Measurements from ENCODE around the gene CAPN9.

The CAPN9 gene

DNA sequence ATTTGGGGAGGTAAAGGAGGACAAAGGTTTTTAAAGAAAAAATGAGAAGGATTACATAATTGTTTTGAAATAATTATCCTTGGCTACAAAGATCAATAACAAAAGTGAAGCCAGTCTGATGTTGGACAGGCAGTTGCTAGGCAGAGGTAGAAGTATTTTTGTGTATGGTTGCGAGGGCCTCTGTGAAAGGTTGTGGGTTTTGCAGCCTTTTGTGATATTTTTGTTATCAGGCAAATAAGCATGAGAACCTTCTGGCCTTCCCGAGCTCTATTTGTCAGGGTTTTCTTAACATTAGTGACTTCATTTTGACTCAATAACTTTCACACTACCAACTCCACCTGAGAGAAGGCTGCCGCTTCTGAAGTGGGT lies 39.2 kb downstream of the CAPN9 start:
- Histone ChIP-seq H3K4me1 (ENCODE audit: control insufficient read depth, insufficient read depth, low read length) (peaks cover 10% of the 10 kb centered on the region), H3K4me3 (ENCODE audit: insufficient read depth, low read depth, low read length) (no peak overlapping the region), H3K36me3 (ENCODE audit: control insufficient read depth, insufficient read depth, low read length) (no peaks in the 10 kb centered on the region), H3K27ac (ENCODE audit: insufficient read depth, low read depth, low read length, poor library complexity, severe bottlenecking) (peak overlapping the region; percentile 78), H3K27me3 (ENCODE audit: control insufficient read depth, insufficient read depth, low read length, poor library complexity, severe bottlenecking) (no peaks in the 10 kb centered on the region), H3K9me3 (ENCODE audit: control insufficient read depth, low read length) (no peaks in the 10 kb centered on the region)
- 68 to 89% methylated on average over 2 to 3 of the region's 3 CpGs for WGBS, 2 experiments

- Histone ChIP-seq H3K27me3 (ENCODE audit: control insufficient read depth, insufficient read depth, low read length, poor library complexity, severe bottlenecking) (no peaks in the 10 kb centered on the region), H3K9me3 (ENCODE audit: control insufficient read depth, low read length) (no peaks in the 10 kb centered on the region)
- WGBS, 2 experiments: 89 to 91% methylated on average over 7 of the region's 7 CpGs
Measured at GRCh38 chr1:230787471-230787870, 40.3 kb downstream of the CAPN9 start.

GRCh38 chr1:230788561-230789275 lies 41.5 kb downstream of the CAPN9 start:
- 86 to 89% methylated on average over 10 of the region's 10 CpGs for WGBS, 2 experiments
- no peaks in the 10 kb centered on the region for H3K9me3 ChIP-seq (ENCODE audit: control insufficient read depth, low read length)
- H3K27me3 ChIP-seq (ENCODE audit: control insufficient read depth, insufficient read depth, low read length, poor library complexity, severe bottlenecking): no peaks in the 10 kb centered on the region
- peaks cover 10% of the 10 kb centered on the region for H3K4me1 ChIP-seq (ENCODE audit: control insufficient read depth, insufficient read depth, low read length)
- no peak overlapping the region for H3K4me3 ChIP-seq (ENCODE audit: insufficient read depth, low read depth, low read length)
- no peak overlapping the region for H3K27ac ChIP-seq (ENCODE audit: insufficient read depth, low read depth, low read length, poor library complexity, severe bottlenecking)
- no peaks in the 10 kb centered on the region for H3K36me3 ChIP-seq (ENCODE audit: control insufficient read depth, insufficient read depth, low read length)

More at GRCh38 chr1:230787471-230787870, 40.3 kb downstream of the CAPN9 start:
- peaks cover 10% of the 10 kb centered on the region for H3K4me1 ChIP-seq (ENCODE audit: control insufficient read depth, insufficient read depth, low read length)
- H3K4me3 ChIP-seq (ENCODE audit: insufficient read depth, low read depth, low read length): no peak overlapping the region
- H3K27ac ChIP-seq (ENCODE audit: insufficient read depth, low read depth, low read length, poor library complexity, severe bottlenecking): no peak overlapping the region
- no peaks in the 10 kb centered on the region for H3K36me3 ChIP-seq (ENCODE audit: control insufficient read depth, insufficient read depth, low read length)

- H3K36me3 ChIP-seq (ENCODE audit: control insufficient read depth, insufficient read depth, low read length): no peaks in the 10 kb centered on the region
- H3K9me3 ChIP-seq (ENCODE audit: control insufficient read depth, low read length): no peaks in the 10 kb centered on the region
- no peak overlapping the region for H3K27ac ChIP-seq (ENCODE audit: insufficient read depth, low read depth, low read length, poor library complexity, severe bottlenecking)
- 93 to 97% methylated on average over 4 to 5 of the region's 5 CpGs for WGBS, 2 experiments
- H3K27me3 ChIP-seq (ENCODE audit: control insufficient read depth, insufficient read depth, low read length, poor library complexity, severe bottlenecking): no peaks in the 10 kb centered on the region
- peaks cover 10% of the 10 kb centered on the region for H3K4me1 ChIP-seq (ENCODE audit: control insufficient read depth, insufficient read depth, low read length)
- H3K4me3 ChIP-seq (ENCODE audit: insufficient read depth, low read depth, low read length): no peak overlapping the region
Measured at GRCh38 chr1:230790026-230790425, 42.8 kb downstream of the CAPN9 start.

DNA sequence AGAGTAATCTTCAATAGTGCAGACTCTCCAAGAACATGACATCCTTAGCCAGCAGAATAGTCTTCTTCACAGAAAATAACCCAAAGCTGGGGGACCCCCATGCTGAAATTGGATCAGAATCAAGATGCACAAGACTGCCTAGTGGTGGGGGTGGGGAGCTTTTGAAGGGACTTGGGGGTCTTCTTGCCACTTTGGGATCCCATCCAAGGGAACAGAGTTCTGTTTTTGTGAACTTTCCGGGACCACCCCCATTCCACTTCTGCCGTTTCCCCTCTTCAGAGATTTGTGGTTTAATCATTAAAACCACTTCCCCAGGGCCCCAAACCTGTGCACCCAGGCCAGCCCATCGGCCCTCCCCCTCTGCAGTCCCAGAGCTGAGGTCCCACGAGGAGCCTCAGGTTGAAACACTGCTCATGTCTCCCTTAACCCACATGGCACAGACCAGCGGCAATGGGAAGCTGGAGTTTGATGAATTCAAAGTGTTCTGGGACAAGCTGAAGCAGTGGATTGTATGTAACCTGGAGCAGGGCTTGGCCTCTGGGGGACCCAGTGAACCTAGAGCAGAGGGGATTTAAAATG lies 44.9 kb downstream of the CAPN9 start:
- no peak overlapping the region for H3K27ac ChIP-seq (ENCODE audit: insufficient read depth, low read depth, low read length, poor library complexity, severe bottlenecking)
- no peak overlapping the region for H3K4me3 ChIP-seq (ENCODE audit: insufficient read depth, low read depth, low read length)
- H3K4me1 ChIP-seq (ENCODE audit: control insufficient read depth, insufficient read depth, low read length): no peaks in the 10 kb centered on the region
- H3K27me3 ChIP-seq (ENCODE audit: control insufficient read depth, insufficient read depth, low read length, poor library complexity, severe bottlenecking): no peaks in the 10 kb centered on the region
- no peaks in the 10 kb centered on the region for H3K9me3 ChIP-seq (ENCODE audit: control insufficient read depth, low read length)
- 90 to 98% methylated on average over 5 of the region's 5 CpGs for WGBS, 2 experiments
- H3K36me3 ChIP-seq (ENCODE audit: control insufficient read depth, insufficient read depth, low read length): no peaks in the 10 kb centered on the region

GRCh38 chr1:230792691-230793462 lies 45.7 kb downstream of the CAPN9 start:
- Histone ChIP-seq H3K9me3 (ENCODE audit: control insufficient read depth, low read length) (no peaks in the 10 kb centered on the region), H3K4me1 (ENCODE audit: control insufficient read depth, insufficient read depth, low read length) (no peaks in the 10 kb centered on the region), H3K27ac (ENCODE audit: insufficient read depth, low read depth, low read length, poor library complexity, severe bottlenecking) (no peak overlapping the region), H3K36me3 (ENCODE audit: control insufficient read depth, insufficient read depth, low read length) (no peaks in the 10 kb centered on the region), H3K27me3 (ENCODE audit: control insufficient read depth, insufficient read depth, low read length, poor library complexity, severe bottlenecking) (no peaks in the 10 kb centered on the region), H3K4me3 (ENCODE audit: insufficient read depth, low read depth, low read length) (no peak overlapping the region)
- WGBS, 2 experiments: 91% methylated on average over 13 of the region's 13 CpGs

- no peak overlapping the region for H3K4me3 ChIP-seq (ENCODE audit: insufficient read depth, low read depth, low read length)
- no peaks in the 10 kb centered on the region for H3K27me3 ChIP-seq (ENCODE audit: control insufficient read depth, insufficient read depth, low read length, poor library complexity, severe bottlenecking)
- H3K36me3 ChIP-seq (ENCODE audit: control insufficient read depth, insufficient read depth, low read length): no peaks in the 10 kb centered on the region
- no peaks in the 10 kb centered on the region for H3K9me3 ChIP-seq (ENCODE audit: control insufficient read depth, low read length)
- no peak overlapping the region for H3K27ac ChIP-seq (ENCODE audit: insufficient read depth, low read depth, low read length, poor library complexity, severe bottlenecking)
- WGBS, 2 experiments: 92 to 95% methylated on average over 9 of the region's 9 CpGs
- no peaks in the 10 kb centered on the region for H3K4me1 ChIP-seq (ENCODE audit: control insufficient read depth, insufficient read depth, low read length)
Measured at GRCh38 chr1:230793463-230793745, 46.2 kb downstream of the CAPN9 start.

GRCh38 chr1:230794431-230794830 lies 47.2 kb downstream of the CAPN9 start:
- Histone ChIP-seq H3K27me3 (ENCODE audit: control insufficient read depth, insufficient read depth, low read length, poor library complexity, severe bottlenecking) (no peaks in the 10 kb centered on the region), H3K36me3 (ENCODE audit: control insufficient read depth, insufficient read depth, low read length) (no peaks in the 10 kb centered on the region), H3K9me3 (ENCODE audit: control insufficient read depth, low read length) (no peaks in the 10 kb centered on the region), H3K27ac (ENCODE audit: insufficient read depth, low read depth, low read length, poor library complexity, severe bottlenecking) (no peak overlapping the region), H3K4me3 (ENCODE audit: insufficient read depth, low read depth, low read length) (no peak overlapping the region), H3K4me1 (ENCODE audit: control insufficient read depth, insufficient read depth, low read length) (no peaks in the 10 kb centered on the region)
- 93 to 95% methylated on average over 5 of the region's 5 CpGs for WGBS, 2 experiments

GRCh38 chr1:230794871-230795605 lies 47.9 kb downstream of the CAPN9 start:
- Histone ChIP-seq H3K27me3 (ENCODE audit: control insufficient read depth, insufficient read depth, low read length, poor library complexity, severe bottlenecking) (no peaks in the 10 kb centered on the region), H3K27ac (ENCODE audit: insufficient read depth, low read depth, low read length, poor library complexity, severe bottlenecking) (no peak overlapping the region), H3K36me3 (ENCODE audit: control insufficient read depth, insufficient read depth, low read length) (no peaks in the 10 kb centered on the region), H3K9me3 (ENCODE audit: control insufficient read depth, low read length) (no peaks in the 10 kb centered on the region), H3K4me1 (ENCODE audit: control insufficient read depth, insufficient read depth, low read length) (no peaks in the 10 kb centered on the region), H3K4me3 (ENCODE audit: insufficient read depth, low read depth, low read length) (no peak overlapping the region)
- 90 to 93% methylated on average over 18 to 19 of the region's 19 CpGs for WGBS, 2 experiments

GRCh38 chr1:230796626-230797025 lies 49.4 kb downstream of the CAPN9 start:
- Histone ChIP-seq H3K36me3 (ENCODE audit: control insufficient read depth, insufficient read depth, low read length) (no peaks in the 10 kb centered on the region), H3K9me3 (ENCODE audit: control insufficient read depth, low read length) (no peaks in the 10 kb centered on the region), H3K4me3 (ENCODE audit: insufficient read depth, low read depth, low read length) (no peak overlapping the region), H3K27ac (ENCODE audit: insufficient read depth, low read depth, low read length, poor library complexity, severe bottlenecking) (no peak overlapping the region), H3K27me3 (ENCODE audit: control insufficient read depth, insufficient read depth, low read length, poor library complexity, severe bottlenecking) (no peaks in the 10 kb centered on the region), H3K4me1 (ENCODE audit: control insufficient read depth, insufficient read depth, low read length) (no peaks in the 10 kb centered on the region)
- WGBS, 2 experiments: 86 to 87% methylated on average over 1 of the region's 2 CpGs
